OCI-LY1 (cell line): ENCODE measurements around the gene NXNL1.

ENCODE experiments used
- H2AFZ ChIP-seq: fragments of 200-600 bp; sonication (generic), shearing (Covaris generic); 2 replicates; pipeline ENCODE4 v1.6.0; 2014; ENCODE audit warnings: antibody characterized with exemption, mild to moderate bottlenecking, low read length
- H3F3A ChIP-seq: fragments of 200-600 bp; sonication (generic), shearing (Covaris generic); 2 replicates; pipeline ENCODE4 v1.6.0; 2014; ENCODE audit warnings: mild to moderate bottlenecking, antibody characterized with exemption, low read length, moderate library complexity; ENCODE audit not compliant: insufficient read depth
- H3K27ac ChIP-seq: fragments of 200-600 bp; sonication (generic); 2 replicates; pipeline ENCODE4 v1.5.1; 2014; ENCODE audit warnings: low read length, mixed run types, mild to moderate bottlenecking, low read depth; ENCODE audit not compliant: poor library complexity, severe bottlenecking
- H3K27me3 ChIP-seq: fragments of 200-600 bp; sonication (generic); 2 replicates; pipeline ENCODE4 v1.6.0; 2014; ENCODE audit warnings: antibody characterized with exemption, mild to moderate bottlenecking, low read length, moderate library complexity; ENCODE audit not compliant: insufficient read depth
- H3K36me3 ChIP-seq: fragments of 200-600 bp; sonication (generic); 2 replicates; pipeline ENCODE4 v1.6.1; 2014; ENCODE audit warnings: mild to moderate bottlenecking, antibody characterized with exemption, low read length, moderate library complexity, mixed read lengths; ENCODE audit not compliant: insufficient read depth
- H3K4me1 ChIP-seq: fragments of 200-600 bp; sonication (generic); 2 replicates; pipeline ENCODE4 v1.5.1; 2014; ENCODE audit warnings: mild to moderate bottlenecking, low read length, moderate library complexity; ENCODE audit not compliant: insufficient read depth, severe bottlenecking
- H3K4me2 ChIP-seq: fragments of 200-600 bp; sonication (generic), shearing (Covaris generic); 2 replicates; pipeline ENCODE4 v1.6.1; 2014; ENCODE audit warnings: low read length
- H3K4me3 ChIP-seq: fragments of 200-600 bp; sonication (generic); 2 replicates; pipeline ENCODE4 v1.5.1; 2014; ENCODE audit warnings: low read length, low read depth, mild to moderate bottlenecking, mixed read lengths; ENCODE audit not compliant: poor library complexity, severe bottlenecking
- H3K79me2 ChIP-seq: fragments of 200-600 bp; shearing (Covaris generic); 2 replicates; pipeline ENCODE4 v1.6.1; 2016; ENCODE audit warnings: mixed run types, low read length, mixed read lengths; ENCODE audit not compliant: insufficient read depth
- H3K9ac ChIP-seq: fragments of 200-600 bp; sonication (generic), shearing (Covaris generic); 2 replicates; pipeline ENCODE4 v1.6.1; 2014; ENCODE audit warnings: mild to moderate bottlenecking, low read length, mixed read lengths
- H3K9me2 ChIP-seq: fragments of 200-600 bp; sonication (generic), shearing (Covaris generic); 2 replicates; pipeline ENCODE4 v1.6.1; 2014; ENCODE audit warnings: low read depth, mild to moderate bottlenecking, low read length, mixed read lengths
- H3K9me3 ChIP-seq: fragments of 200-600 bp; shearing (Covaris generic); 2 replicates; pipeline ENCODE4 v1.6.1; 2014; ENCODE audit warnings: low read length, mixed read lengths
- H4K20me1 ChIP-seq: fragments of 200-600 bp; sonication (generic), shearing (Covaris generic); 2 replicates; pipeline ENCODE4 v1.6.0; 2016; ENCODE audit warnings: mild to moderate bottlenecking, low read length; ENCODE audit not compliant: insufficient read depth
- CTCF ChIP-seq: fragments of 200-600 bp; sonication (generic), shearing (Covaris generic); IDR thresholded peaks from 2 replicates; pipeline ENCODE4 v1.5.1; 2017; ENCODE audit warnings: mild to moderate bottlenecking, antibody characterized with exemption, low read length, moderate library complexity, mixed read lengths
- EZH2 ChIP-seq: fragments of 200-600 bp; sonication (generic), shearing (Covaris generic); IDR thresholded peaks from 2 replicates; pipeline ENCODE4 v1.8.0; 2017; ENCODE audit warnings: borderline replicate concordance, mixed run types, mild to moderate bottlenecking, antibody characterized with exemption, low read length, moderate library complexity, mixed read lengths

Gene NXNL1

GRCh38 chr19:17411801-17412200 is 48.9 kb downstream of the NXNL1 start:
- H2AFZ ChIP-seq = no peak overlapping the region
- no peak overlapping the region; the same call in 1 of the 2 replicates for H3K4me2 ChIP-seq

GRCh38 chr19:17409990-17410389 is 50.7 kb downstream of the NXNL1 start:
- Histone ChIP-seq H3K4me1 (peaks cover 35% of the 10 kb centered on the region), H3K79me2 (peaks cover 5% of the 10 kb centered on the region; the same call in 1 of the 2 replicates), H3K4me2 (no peak overlapping the region)

More at GRCh38 chr19:17411801-17412200, 48.9 kb downstream of the NXNL1 start:
- no peak overlapping the region for H3K4me3 ChIP-seq
- no peak overlapping the region; the same call in 1 of the 2 replicates for H3K9ac ChIP-seq
- H3K27ac ChIP-seq = peak overlapping the region; percentile 48
- H3K27me3 ChIP-seq = no peaks in the 10 kb centered on the region
- no peak for TF ChIP-seq CTCF
- no peak for TF ChIP-seq EZH2
- no peaks in the 10 kb centered on the region for H3K9me2 ChIP-seq
- H3K36me3 ChIP-seq = peaks cover 19% of the 10 kb centered on the region; the same call in 1 of the 2 replicates
- no peaks in the 10 kb centered on the region for H3F3A ChIP-seq
- H3K9me3 ChIP-seq = no peaks in the 10 kb centered on the region
- H3K4me1 ChIP-seq = peaks cover 21% of the 10 kb centered on the region
- H3K79me2 ChIP-seq = no peaks in the 10 kb centered on the region
- no peaks in the 10 kb centered on the region for H4K20me1 ChIP-seq

GRCh38 chr19:17406887-17407196 is 53.9 kb downstream of the NXNL1 start:
- H3F3A ChIP-seq = no peaks in the 10 kb centered on the region
- peak overlapping the region; percentile 85 for H3K27ac ChIP-seq
- no peak overlapping the region for H2AFZ ChIP-seq
- H4K20me1 ChIP-seq = no peaks in the 10 kb centered on the region
- H3K36me3 ChIP-seq = peaks cover 17% of the 10 kb centered on the region
- peaks cover 11% of the 10 kb centered on the region for H3K79me2 ChIP-seq
- no peaks in the 10 kb centered on the region for H3K27me3 ChIP-seq
- no peaks in the 10 kb centered on the region for H3K9me3 ChIP-seq
- TF ChIP-seq EZH2 (no peak), CTCF (no peak)
- peak overlapping the region; percentile 94 for H3K4me2 ChIP-seq
- H3K9ac ChIP-seq = peak overlapping the region; percentile 70
- peak overlapping the region; percentile 69 for H3K4me3 ChIP-seq
- no peaks in the 10 kb centered on the region for H3K9me2 ChIP-seq
- peaks cover 38% of the 10 kb centered on the region for H3K4me1 ChIP-seq

More at GRCh38 chr19:17409990-17410389, 50.7 kb downstream of the NXNL1 start:
- TF ChIP-seq CTCF (no peak), EZH2 (no peak)
- no peaks in the 10 kb centered on the region for H3K9me3 ChIP-seq
- H3F3A ChIP-seq = no peaks in the 10 kb centered on the region
- H3K4me3 ChIP-seq = no peak overlapping the region
- H3K27ac ChIP-seq = no peak overlapping the region
- no peaks in the 10 kb centered on the region for H3K9me2 ChIP-seq
- H2AFZ ChIP-seq = no peak overlapping the region
- no peak overlapping the region for H3K9ac ChIP-seq
- no peaks in the 10 kb centered on the region for H3K27me3 ChIP-seq
- no peaks in the 10 kb centered on the region for H4K20me1 ChIP-seq
- H3K36me3 ChIP-seq = peaks cover 15% of the 10 kb centered on the region; the same call in 1 of the 2 replicates
